AG09309 (cell line): Measurements from ENCODE around the gene SCARF2.
A peak's percentile ranks its signal among the peaks of the same experiment; 100 is the strongest.
"Not testable (repeated sequence)": the region's sequence is repeated elsewhere in the genome, so short reads cannot be mapped to it uniquely, and the experiment has no call there.

ENCODE experiments used
- DNase-seq: peaks from one replicate; pipeline ENCODE4 v3.0.0-alpha.2; 2010; ENCODE audit warnings: low read depth
- H3K4me3 ChIP-seq: 2 replicates; pipeline ENCODE4 v1.5.1; 2011; ENCODE audit warnings: mild to moderate bottlenecking, low read depth, low read length, moderate library complexity; ENCODE audit not compliant: control insufficient read depth
- CTCF ChIP-seq: IDR thresholded peaks from 2 replicates; pipeline ENCODE4 v1.5.1; 2011; ENCODE audit warnings: mild to moderate bottlenecking, low read depth, low read length, inconsistent platforms; ENCODE audit not compliant: insufficient read depth, control insufficient read depth; ENCODE audit errors: missing control alignments

SCARF2 gene

GRCh38 chr22:20457506-20458240, 20.0 kb upstream of the SCARF2 start:
- TF ChIP-seq CTCF, result no peak
- DNase-seq, result no peak
- no peak overlapping the region for H3K4me3 ChIP-seq

GRCh38 chr22:20456722-20457076, 19.1 kb upstream of the SCARF2 start:
- no peak overlapping the region for H3K4me3 ChIP-seq
- no peak for TF ChIP-seq CTCF
- DNase-seq, result no peak

- no peak overlapping the region for H3K4me3 ChIP-seq
- peak; percentile 96 for TF ChIP-seq CTCF
- peak; percentile 57 for DNase-seq
Measured at GRCh38 chr22:20456064-20456721, 18.6 kb upstream of the SCARF2 start.

GRCh38 chr22:20455709-20456063, 18.1 kb upstream of the SCARF2 start:
- H3K4me3 ChIP-seq, result no peak overlapping the region
- no peak for DNase-seq

GRCh38 chr22:20453222-20453621, 15.6 kb upstream of the SCARF2 start:
- DNase-seq, result no peak
- no peak overlapping the region for H3K4me3 ChIP-seq
- TF ChIP-seq CTCF, result no peak

More at GRCh38 chr22:20455709-20456063, 18.1 kb upstream of the SCARF2 start:
- no peak for TF ChIP-seq CTCF

GRCh38 chr22:20451920-20452319, 14.3 kb upstream of the SCARF2 start:
- no peak for DNase-seq
- TF ChIP-seq CTCF, result no peak
- H3K4me3 ChIP-seq, result no peak overlapping the region

GRCh38 chr22:20451129-20451778, 13.6 kb upstream of the SCARF2 start:
- not testable (repeated sequence) for DNase-seq, H3K4me3 ChIP-seq
